BJ (cell line): ENCODE results near the gene ZNF76. TPM values are rescaled to one million over a fixed set of nuclear protein-coding genes. Genes with fewer than 3 reads are reported as not detected.

Experiments used
- CTCF ChIA-PET: fragments of 350-600 bp; formaldehyde crosslinking; extraction: SDS; loops from one replicate; lab custom pipeline; 2021; ENCODE audit warnings: antibody characterized with exemption, inconsistent platforms; lab: Yijun Ruan, JAX
- POLR2A ChIA-PET: fragments of 300-600 bp; sonication (Branson Sonifier 250); formaldehyde crosslinking; extraction: SDS; loops from one replicate; lab custom pipeline; 2021; ENCODE audit warnings: antibody characterized with exemption; lab: Charles Lee
- DNase-seq: peaks from one replicate; pipeline ENCODE4 v3.0.0-alpha.2; 2011; ENCODE audit warnings: low read depth
- H3K27me3 ChIP-seq: 2 replicates; pipeline ENCODE4 v1.6.0; 2011; ENCODE audit warnings: low read length; ENCODE audit not compliant: control insufficient read depth, insufficient read depth
- H3K36me3 ChIP-seq: 2 replicates; pipeline ENCODE4 v1.5.1; 2011; ENCODE audit warnings: low read length; ENCODE audit not compliant: control insufficient read depth, insufficient read depth
- H3K4me3 ChIP-seq: 2 replicates; pipeline ENCODE4 v1.5.1; 2011; ENCODE audit warnings: low read depth, mild to moderate bottlenecking, control low read depth, low read length
- polyA plus RNA-seq: library from polyadenylated mRNA; depleted of rRNA; stranded (reverse); fragments of >200 nt; gene quantifications from 2 replicates; pipeline ENCODE4 v1.2.3, GENCODE V29; 2011; rRNA removed
- TF ChIP-seq, protein P1 (sequence below): IDR thresholded peaks from 2 replicates; pipeline ENCODE4 v1.5.1; 2011; ENCODE audit warnings: low read depth, mild to moderate bottlenecking, control low read depth, inconsistent platforms, low read length, moderate library complexity; ENCODE audit not compliant: insufficient read depth

The ZNF76 gene
- polyA plus RNA-seq, 1 experiment, result 23.3 TPM

DNA sequence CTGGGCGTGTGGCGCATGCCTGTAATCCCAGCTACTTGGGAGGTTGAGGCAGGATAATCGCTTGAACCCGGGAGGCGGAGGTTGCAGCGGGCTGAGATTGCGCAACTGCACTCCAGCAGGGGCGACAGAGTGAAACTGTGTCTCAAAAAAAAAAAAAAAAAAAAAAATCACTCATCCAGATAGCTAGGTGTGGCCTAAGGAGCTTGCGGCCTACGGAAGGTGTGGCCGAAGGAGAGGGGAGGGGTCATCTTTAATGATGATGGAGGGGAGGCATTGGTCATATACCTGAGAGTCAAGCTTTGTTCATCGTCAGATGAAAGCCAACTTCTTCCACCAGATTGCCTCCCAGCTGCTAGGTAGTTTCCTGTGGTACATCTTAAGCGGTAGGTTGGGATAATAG is 82.0 kb downstream of the ZNF76 start:
- H3K4me3 ChIP-seq, result no peak overlapping the region
- ChIA-PET POLR2A (interaction anchor here (1.1 kb wide), 1 partner anchor 128 kb away, joined by 3 read pairs; no protein-coding TSS in a partner anchor), CTCF (interaction anchor here (0.6 to 6.5 kb wide), 26 partner anchors 9 to 692 kb away, joined by 3 to 144 read pairs (median 5); partner anchors contain the start of genes FANCE and RPL10A)
- peaks cover 6% of the 10 kb centered on the region for H3K36me3 ChIP-seq
- TF ChIP-seq, protein P1, sequence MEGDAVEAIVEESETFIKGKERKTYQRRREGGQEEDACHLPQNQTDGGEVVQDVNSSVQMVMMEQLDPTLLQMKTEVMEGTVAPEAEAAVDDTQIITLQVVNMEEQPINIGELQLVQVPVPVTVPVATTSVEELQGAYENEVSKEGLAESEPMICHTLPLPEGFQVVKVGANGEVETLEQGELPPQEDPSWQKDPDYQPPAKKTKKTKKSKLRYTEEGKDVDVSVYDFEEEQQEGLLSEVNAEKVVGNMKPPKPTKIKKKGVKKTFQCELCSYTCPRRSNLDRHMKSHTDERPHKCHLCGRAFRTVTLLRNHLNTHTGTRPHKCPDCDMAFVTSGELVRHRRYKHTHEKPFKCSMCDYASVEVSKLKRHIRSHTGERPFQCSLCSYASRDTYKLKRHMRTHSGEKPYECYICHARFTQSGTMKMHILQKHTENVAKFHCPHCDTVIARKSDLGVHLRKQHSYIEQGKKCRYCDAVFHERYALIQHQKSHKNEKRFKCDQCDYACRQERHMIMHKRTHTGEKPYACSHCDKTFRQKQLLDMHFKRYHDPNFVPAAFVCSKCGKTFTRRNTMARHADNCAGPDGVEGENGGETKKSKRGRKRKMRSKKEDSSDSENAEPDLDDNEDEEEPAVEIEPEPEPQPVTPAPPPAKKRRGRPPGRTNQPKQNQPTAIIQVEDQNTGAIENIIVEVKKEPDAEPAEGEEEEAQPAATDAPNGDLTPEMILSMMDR, result no peak
- H3K27me3 ChIP-seq, result no peaks in the 10 kb centered on the region
- DNase-seq, result no peak

DNA sequence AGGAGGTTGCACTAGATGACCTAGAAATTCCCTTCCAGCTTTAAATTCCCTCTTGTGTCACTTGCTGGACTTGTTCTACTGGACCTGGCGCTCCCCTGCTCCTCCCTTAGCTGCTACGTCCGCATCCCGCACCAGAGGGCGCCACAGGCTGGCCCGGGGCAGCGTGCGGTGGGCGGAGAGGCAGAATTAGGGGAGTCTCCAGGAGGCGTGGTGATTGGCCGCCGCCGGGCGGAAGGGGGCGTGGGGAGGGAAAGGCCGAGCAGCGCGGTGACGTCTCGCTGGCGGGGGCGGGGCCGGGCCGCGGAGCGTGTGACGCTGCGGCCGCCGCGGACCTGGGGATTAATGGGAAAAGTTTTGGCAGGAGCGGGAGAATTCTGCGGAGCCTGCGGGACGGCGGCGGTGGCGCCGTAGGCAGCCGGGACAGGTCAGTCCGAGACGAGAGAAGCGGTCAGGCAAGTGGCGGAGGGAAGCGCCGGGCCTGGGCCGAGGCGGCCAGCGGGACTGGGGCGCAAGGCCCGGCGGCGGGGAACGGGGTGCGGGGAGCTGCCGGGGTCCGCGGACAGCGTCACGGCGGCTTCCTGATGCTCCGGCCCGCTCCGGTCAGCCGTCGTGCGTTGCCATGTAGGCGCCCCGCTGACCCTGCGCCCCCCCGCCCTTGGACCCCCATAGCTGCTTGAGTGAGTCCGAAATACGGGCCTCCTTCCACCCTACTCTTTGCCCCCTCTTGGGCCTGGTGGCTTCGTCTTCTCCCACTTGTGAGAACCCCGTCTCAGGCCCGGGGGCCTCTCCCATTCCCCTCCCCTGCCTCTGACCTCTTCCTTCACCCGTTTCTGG is 82.9 kb downstream of the ZNF76 start, which contains the start of gene PPARD:
TSS of gene PPARD (plus strand) at position 301 of the 834 bp plus-strand sequence. CDS start 68,530 bp downstream, outside the sequence.
- peak; percentile 69 for DNase-seq
- ChIA-PET POLR2A (interaction anchor here (1.1 kb wide), 1 partner anchor 127 kb away, joined by 3 read pairs; no protein-coding TSS in a partner anchor), CTCF (interaction anchor here (0.6 to 6.5 kb wide), 35 partner anchors 9 to 693 kb away, joined by 3 to 144 read pairs (median 5); partner anchors contain the start of genes DEF6, FANCE and RPL10A)
- Histone ChIP-seq H3K36me3 (peaks cover 11% of the 10 kb centered on the region), H3K4me3 (peak within 1 kb of the TSS; percentile 86), H3K27me3 (no peaks in the 10 kb centered on the region)
- TF ChIP-seq, protein P1, result peak; percentile 97

DNA sequence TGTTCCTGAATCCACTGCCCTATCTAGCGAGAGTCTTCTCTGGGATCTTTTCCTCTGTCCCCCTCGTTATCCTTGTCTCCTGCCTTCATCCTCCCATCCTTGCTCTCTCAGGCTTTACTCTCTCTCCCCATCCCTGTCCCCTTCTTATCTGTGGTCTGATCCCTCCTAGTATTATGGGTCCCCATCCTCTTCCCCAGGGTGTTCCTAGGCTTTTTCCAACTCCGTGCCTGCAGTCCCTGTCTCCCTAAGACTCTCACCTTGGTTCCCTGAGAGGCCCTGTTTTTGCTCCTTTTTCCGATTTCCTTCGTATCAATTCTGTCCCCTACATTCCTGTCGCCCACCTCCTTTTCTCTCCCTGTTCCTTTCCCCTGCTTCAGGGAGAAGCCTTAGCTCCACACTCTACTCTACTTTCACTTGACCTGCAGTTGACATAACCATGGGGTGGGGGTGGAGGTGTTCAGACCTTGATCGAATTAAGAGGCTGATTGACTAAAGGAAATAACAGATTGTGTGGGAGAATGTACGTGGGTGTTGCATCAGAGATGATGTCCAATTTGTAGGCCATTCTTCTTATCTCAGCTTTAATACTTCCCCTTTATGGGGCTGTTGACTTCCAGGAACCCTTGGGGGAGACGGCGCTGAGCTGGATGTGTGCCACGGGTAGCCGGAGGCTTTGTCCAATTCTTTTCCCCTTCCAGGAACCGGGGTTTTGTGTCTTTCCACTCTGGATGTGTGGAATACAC is 83.7 kb downstream of the ZNF76 start:
- Histone ChIP-seq H3K27me3 (no peaks in the 10 kb centered on the region), H3K36me3 (peaks cover 11% of the 10 kb centered on the region), H3K4me3 (peak overlapping the region; percentile 86)
- TF ChIP-seq, protein P1, result no peak
- ChIA-PET CTCF (interaction anchor here (0.6 to 6.5 kb wide), 25 partner anchors 8 to 209 kb away, joined by 3 to 144 read pairs (median 5); partner anchors contain the start of genes DEF6, FANCE and RPL10A), POLR2A (interaction anchor here (0.6 kb wide), 1 partner anchor 74 kb away, joined by 3 read pairs; no protein-coding TSS in a partner anchor)
- no peak for DNase-seq

DNA sequence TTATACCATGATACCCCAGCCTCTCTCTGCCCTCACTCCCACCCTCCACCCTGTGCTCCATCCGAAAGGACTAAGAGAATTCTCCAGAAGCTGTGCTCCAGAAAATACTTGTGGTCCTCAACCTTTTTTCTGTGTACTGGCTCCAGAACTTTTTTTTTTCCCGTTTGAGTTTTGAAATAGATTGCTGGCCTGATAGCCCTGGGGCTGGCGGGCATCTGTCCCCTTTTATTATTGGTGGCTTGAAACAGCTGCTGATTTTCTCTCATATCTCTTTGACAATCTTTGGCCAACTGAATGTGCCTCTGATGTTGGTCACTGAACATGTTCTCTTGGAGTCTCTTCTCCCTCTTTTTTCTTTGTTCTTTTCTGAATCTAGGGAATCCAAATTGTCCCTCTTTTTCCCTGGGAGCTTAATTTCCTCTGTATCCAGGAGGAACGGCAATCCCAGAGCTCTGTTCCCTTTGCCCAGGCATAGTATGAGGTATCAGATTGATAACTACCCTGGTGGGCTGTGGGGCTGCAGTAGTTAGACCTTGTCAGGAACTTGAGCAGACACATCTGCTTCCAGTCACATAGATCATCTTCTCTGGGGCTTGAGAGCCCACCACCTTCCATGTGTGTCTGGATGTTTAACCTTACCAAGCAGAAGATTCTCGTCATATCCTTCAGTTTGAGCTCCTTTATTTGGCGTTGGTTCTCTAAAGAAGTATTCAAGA is 84.5 kb downstream of the ZNF76 start:
- peak overlapping the region; percentile 86 for H3K4me3 ChIP-seq
- no peaks in the 10 kb centered on the region for H3K27me3 ChIP-seq
- TF ChIP-seq, protein P1, result no peak
- ChIA-PET CTCF (interaction anchor here (0.7 to 6.5 kb wide), 17 partner anchors 12 to 208 kb away, joined by 3 to 144 read pairs (median 6); partner anchors contain the start of genes FANCE and RPL10A), POLR2A (interaction anchor here (0.6 kb wide), 1 partner anchor 74 kb away, joined by 3 read pairs; no protein-coding TSS in a partner anchor)
- H3K36me3 ChIP-seq, result peaks cover 14% of the 10 kb centered on the region
- no peak for DNase-seq

Other genes with a start within 250 kb of the ZNF76 start
- 0.13 and 0.23 TPM in 2 replicates for gene TCP11, start 118.4 kb upstream of the ZNF76 start, polyA plus RNA-seq
- gene SCUBE3, start 45.8 kb upstream of the ZNF76 start, polyA plus RNA-seq, result 12.3 and 13.1 TPM in 2 replicates
- gene DEF6, start 38.1 kb downstream of the ZNF76 start, polyA plus RNA-seq, result 3.7 and 4.1 TPM in 2 replicates
- gene PPARD, start 82.8 kb downstream of the ZNF76 start, polyA plus RNA-seq, result 22.8 and 40.9 TPM in 2 replicates
- gene FANCE, start 192.6 kb downstream of the ZNF76 start, polyA plus RNA-seq, result 8.9 and 11.7 TPM in 2 replicates
- gene RPL10A, start 208.7 kb downstream of the ZNF76 start, polyA plus RNA-seq, result 2,524 and 2,691 TPM in 2 replicates
- gene TEAD3, start 237.3 kb downstream of the ZNF76 start, polyA plus RNA-seq, result 22.5 and 40.6 TPM in 2 replicates